ENCODE results near the gene RNF126.
"Not testable (repeated sequence)": the region's sequence is repeated elsewhere in the genome, so short reads cannot be mapped to it uniquely, and the experiment has no call there.

The RNF126 gene

DNA sequence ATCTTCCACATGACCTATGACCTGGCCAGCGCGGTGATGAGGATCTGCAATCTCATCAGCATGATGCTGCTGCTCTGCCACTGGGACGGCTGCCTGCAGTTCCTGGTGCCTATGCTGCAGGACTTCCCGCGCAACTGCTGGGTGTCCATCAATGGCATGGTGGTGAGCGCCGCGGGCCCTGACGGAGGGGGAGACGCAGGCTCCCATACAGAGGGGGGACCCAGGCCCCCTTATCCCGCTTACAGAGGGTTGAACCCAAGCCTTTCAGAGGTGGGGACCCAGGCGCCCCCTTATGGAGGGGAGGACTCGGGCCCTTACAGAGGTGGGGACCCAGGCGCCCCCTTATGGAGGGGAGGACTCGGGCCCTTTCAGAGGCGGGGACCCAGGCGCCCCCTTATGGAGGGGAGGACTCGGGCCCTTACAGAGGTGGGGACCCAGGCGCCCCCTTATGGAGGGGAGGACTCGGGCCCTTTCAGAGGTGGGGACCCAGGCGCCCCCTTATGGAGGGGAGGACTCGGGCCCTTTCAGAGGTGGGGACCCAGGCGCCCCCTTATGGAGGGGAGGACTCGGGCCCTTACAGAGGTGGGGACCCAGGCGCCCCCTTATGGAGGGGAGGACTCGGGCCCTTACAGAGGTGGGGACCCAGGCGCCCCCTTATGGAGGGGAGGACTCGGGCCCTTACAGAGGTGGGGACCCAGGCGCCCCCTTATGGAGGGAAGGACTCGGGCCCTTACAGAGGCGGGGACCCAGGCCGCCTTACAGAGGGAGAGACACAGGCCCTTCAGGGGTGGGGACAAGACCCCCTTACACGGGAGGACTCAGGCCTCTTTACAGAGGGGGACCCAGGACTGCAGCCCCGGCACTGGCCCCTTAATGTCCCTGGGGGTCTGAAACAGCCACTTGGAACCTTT is 57.7 kb downstream of the RNF126 start:
- in situ Hi-C loops (cut with MboI; ENCODE audit: low sequenced_read_pairs); H3K27me3 ChIP-seq (ENCODE audit: low read depth); H3K4me3 ChIP-seq; DNase-seq (ENCODE audit: low spot score in 2 of 2); H3K36me3 ChIP-seq (replicated peaks); H3K4me1 ChIP-seq; H3K9me3 ChIP-seq: not testable (repeated sequence)

DNA sequence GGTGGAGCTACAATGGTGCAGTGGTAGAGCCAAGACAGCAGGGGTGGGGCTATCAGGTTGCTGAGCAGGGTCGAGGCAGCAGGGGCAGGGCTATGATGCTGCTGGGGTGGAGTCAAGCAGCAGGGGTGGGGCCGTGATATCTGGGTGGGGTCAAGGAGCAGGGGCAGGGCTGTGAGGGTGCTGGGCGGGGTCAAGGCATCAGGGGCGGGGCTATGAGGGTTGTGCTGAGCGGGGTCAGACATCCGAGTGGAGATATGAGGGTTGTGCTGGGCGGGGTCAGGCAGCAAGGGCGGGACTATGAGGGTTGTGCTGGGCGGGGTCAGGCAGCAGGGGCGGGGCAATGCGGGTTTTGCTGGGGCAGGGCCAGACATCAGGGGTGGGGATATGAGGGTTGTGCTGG is 58.7 kb downstream of the RNF126 start:
- peak in 1 of 2 experiments; percentile 57 for DNase-seq (ENCODE audit: low spot score in 2 of 2)
- Histone ChIP-seq H3K9me3 (peaks cover 3% of the 10 kb centered on the region; the same call in 1 of the 2 replicates), H3K27me3 (ENCODE audit: low read depth) (no peaks in the 10 kb centered on the region), H3K4me3 (no peak overlapping the region), H3K36me3 (replicated peaks) (no peaks in the 10 kb centered on the region), H3K4me1 (no peaks in the 10 kb centered on the region)
- in situ Hi-C loops (cut with MboI; ENCODE audit: low sequenced_read_pairs) = no loop called here

- H3K4me1 ChIP-seq; H3K9me3 ChIP-seq; H3K4me3 ChIP-seq; DNase-seq (ENCODE audit: low spot score in 2 of 2); H3K27me3 ChIP-seq (ENCODE audit: low read depth); in situ Hi-C loops (cut with MboI; ENCODE audit: low sequenced_read_pairs); H3K36me3 ChIP-seq (replicated peaks): not testable (repeated sequence)
These were observed 59.2 kb downstream of the RNF126 start for GRCh38 chr19:603779-604178.

- H3K4me1 ChIP-seq; in situ Hi-C loops (cut with MboI; ENCODE audit: low sequenced_read_pairs); H3K27me3 ChIP-seq (ENCODE audit: low read depth); H3K4me3 ChIP-seq; DNase-seq (ENCODE audit: low spot score in 2 of 2); H3K36me3 ChIP-seq (replicated peaks); H3K9me3 ChIP-seq: not testable (repeated sequence)
These were observed 59.7 kb downstream of the RNF126 start for GRCh38 chr19:603302-603639.

DNA sequence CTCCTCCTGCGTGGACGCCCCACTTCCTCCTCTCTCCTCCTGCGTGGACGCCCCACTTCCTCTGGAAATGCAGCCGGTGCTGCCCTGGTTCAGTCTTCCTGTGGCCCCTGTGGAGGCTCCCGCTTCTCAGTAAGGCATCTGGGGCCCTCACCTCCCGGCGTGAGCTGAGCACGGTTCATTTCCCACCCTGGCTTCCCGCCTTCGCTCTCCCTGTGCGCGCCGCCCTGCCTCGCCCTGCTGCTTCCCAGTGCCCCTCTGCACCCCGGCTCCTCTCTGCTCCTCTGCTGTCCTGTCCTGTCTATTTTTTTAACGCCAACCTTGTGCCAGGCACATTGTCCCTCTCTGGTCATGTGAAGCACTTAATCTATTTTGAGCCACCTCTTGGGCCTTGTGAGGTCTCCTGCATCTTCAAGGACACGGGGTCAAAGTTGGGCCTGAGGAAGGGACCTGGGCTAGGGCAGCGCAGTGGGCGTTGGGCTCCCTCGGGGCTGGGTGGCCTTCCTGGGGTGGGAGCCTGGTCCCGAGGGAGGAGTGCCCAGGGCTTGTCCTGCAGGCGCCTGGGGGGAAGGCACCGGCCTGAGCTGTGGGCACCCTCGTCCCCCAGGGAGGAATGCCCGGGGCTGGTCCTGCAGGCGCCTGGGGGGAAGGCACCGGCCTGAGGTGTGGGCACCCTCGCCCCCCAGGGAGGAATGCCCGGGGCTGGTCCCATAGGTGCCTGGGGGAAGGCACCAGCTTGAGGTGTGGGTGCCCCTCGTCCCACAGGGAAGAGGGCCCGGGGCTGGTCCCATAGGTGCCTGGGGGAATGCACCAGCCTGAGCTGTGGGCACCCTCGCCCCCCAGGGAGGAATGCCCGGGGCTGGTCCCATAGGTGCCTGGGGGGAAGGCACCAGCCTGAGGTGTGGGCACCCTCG is 60.4 kb downstream of the RNF126 start:
- no peak for DNase-seq (ENCODE audit: low spot score in 2 of 2)
- Histone ChIP-seq H3K36me3 (replicated peaks) (no peaks in the 10 kb centered on the region), H3K9me3 (peaks cover 3% of the 10 kb centered on the region; the same call in 1 of the 2 replicates), H3K4me3 (no peak overlapping the region), H3K4me1 (no peaks in the 10 kb centered on the region), H3K27me3 (ENCODE audit: low read depth) (no peaks in the 10 kb centered on the region)
- in situ Hi-C loops (cut with MboI; ENCODE audit: low sequenced_read_pairs) = no loop called here

GRCh38 chr19:601790-602189 is 61.2 kb downstream of the RNF126 start:
- no peaks in the 10 kb centered on the region for H3K36me3 ChIP-seq (replicated peaks)
- in situ Hi-C loops (cut with MboI; ENCODE audit: low sequenced_read_pairs) = no loop called here
- H3K27me3 ChIP-seq (ENCODE audit: low read depth) = no peaks in the 10 kb centered on the region
- H3K4me1 ChIP-seq = no peaks in the 10 kb centered on the region
- peaks cover 3% of the 10 kb centered on the region; the same call in 1 of the 2 replicates for H3K9me3 ChIP-seq
- H3K4me3 ChIP-seq = no peak overlapping the region
- DNase-seq (ENCODE audit: low spot score in 2 of 2) = no peak

GRCh38 chr19:601310-601709 is 61.7 kb downstream of the RNF126 start:
- no peak for DNase-seq (ENCODE audit: low spot score in 2 of 2)
- Histone ChIP-seq H3K4me3 (no peak overlapping the region), H3K36me3 (replicated peaks) (no peaks in the 10 kb centered on the region), H3K4me1 (no peaks in the 10 kb centered on the region), H3K9me3 (peaks cover 3% of the 10 kb centered on the region; the same call in 1 of the 2 replicates), H3K27me3 (ENCODE audit: low read depth) (no peaks in the 10 kb centered on the region)
- in situ Hi-C loops (cut with MboI; ENCODE audit: low sequenced_read_pairs) = no loop called here

Data from HAP-1 (cell line).